PC-9 (cell line): ENCODE measurements around the gene SEMA6C.

Experiments used
- EZH2 ChIP-seq: fragments of 200-600 bp; sonication (generic); IDR thresholded peaks from 2 replicates; pipeline ENCODE4 v1.8.0; 2017; ENCODE audit warnings: antibody characterized with exemption, low read depth
- TF ChIP-seq, protein P1 (sequence below): fragments of 200-600 bp; sonication (generic); conservative IDR thresholded peaks from 2 replicates; pipeline ENCODE4 v1.6.1; 2017; ENCODE audit warnings: mixed run types, antibody characterized with exemption, mild to moderate bottlenecking, moderate library complexity

GRCh38 chr1:151134991-151135390 is 11.4 kb downstream of the SEMA6C start:
- TF ChIP-seq, protein P1, sequence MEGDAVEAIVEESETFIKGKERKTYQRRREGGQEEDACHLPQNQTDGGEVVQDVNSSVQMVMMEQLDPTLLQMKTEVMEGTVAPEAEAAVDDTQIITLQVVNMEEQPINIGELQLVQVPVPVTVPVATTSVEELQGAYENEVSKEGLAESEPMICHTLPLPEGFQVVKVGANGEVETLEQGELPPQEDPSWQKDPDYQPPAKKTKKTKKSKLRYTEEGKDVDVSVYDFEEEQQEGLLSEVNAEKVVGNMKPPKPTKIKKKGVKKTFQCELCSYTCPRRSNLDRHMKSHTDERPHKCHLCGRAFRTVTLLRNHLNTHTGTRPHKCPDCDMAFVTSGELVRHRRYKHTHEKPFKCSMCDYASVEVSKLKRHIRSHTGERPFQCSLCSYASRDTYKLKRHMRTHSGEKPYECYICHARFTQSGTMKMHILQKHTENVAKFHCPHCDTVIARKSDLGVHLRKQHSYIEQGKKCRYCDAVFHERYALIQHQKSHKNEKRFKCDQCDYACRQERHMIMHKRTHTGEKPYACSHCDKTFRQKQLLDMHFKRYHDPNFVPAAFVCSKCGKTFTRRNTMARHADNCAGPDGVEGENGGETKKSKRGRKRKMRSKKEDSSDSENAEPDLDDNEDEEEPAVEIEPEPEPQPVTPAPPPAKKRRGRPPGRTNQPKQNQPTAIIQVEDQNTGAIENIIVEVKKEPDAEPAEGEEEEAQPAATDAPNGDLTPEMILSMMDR, result no peak
- no peak for TF ChIP-seq EZH2
